AG04450 (cell line): ENCODE results near the gene FDCSP. TPM values are rescaled to one million over a fixed set of nuclear protein-coding genes. Genes with fewer than 3 reads are reported as not detected.
"Not testable (repeated sequence)": the region's sequence is repeated elsewhere in the genome, so short reads cannot be mapped to it uniquely, and the experiment has no call there.

Experiments
- CTCF ChIA-PET: fragments of 300-600, 350-600 bp; formaldehyde crosslinking; extraction: SDS; loops from one replicate; lab custom pipeline; 2022; ENCODE audit warnings: antibody characterized with exemption, inconsistent platforms; lab: Charles Lee
- POLR2A ChIA-PET: fragments of 350-600 bp; formaldehyde crosslinking; extraction: SDS; loops from one replicate; lab custom pipeline; 2021; ENCODE audit warnings: antibody characterized with exemption, inconsistent platforms; lab: Yijun Ruan, JAX
- DNase-seq: peaks from one replicate; pipeline ENCODE4 v3.0.0-alpha.2; 2011; ENCODE audit warnings: low read depth, low spot score
- H3K27ac ChIP-seq: one replicate; pipeline ENCODE4 v1.5.1; 2012; ENCODE audit warnings: low read depth, low read length, control low read depth
- H3K27me3 ChIP-seq: one replicate; pipeline ENCODE4 v1.6.0; 2012; ENCODE audit warnings: low read length; ENCODE audit not compliant: control insufficient read depth, insufficient read depth
- H3K4me3 ChIP-seq: 2 replicates; pipeline ENCODE4 v1.5.1; 2011; ENCODE audit warnings: mild to moderate bottlenecking, low read depth, low read length, control low read depth
- H3K9me3 ChIP-seq: 2 replicates; pipeline ENCODE4 v1.5.1; 2012; ENCODE audit warnings: low read length; ENCODE audit not compliant: control insufficient read depth, insufficient read depth
- CTCF ChIP-seq: IDR thresholded peaks from 2 replicates; pipeline ENCODE4 v1.5.1; 2011; ENCODE audit warnings: low read depth, low read length, control low read depth, inconsistent platforms
- polyA plus RNA-seq: library from polyadenylated mRNA; depleted of rRNA; stranded (reverse); fragments of >200 nt; gene quantifications from 2 replicates; pipeline ENCODE4 v1.2.3, GENCODE V29; 2011

The FDCSP gene
- polyA plus RNA-seq, 1 experiment, result not detected

GRCh38 chr4:70239131-70239883 is 13.4 kb downstream of the FDCSP start:
- H3K9me3 ChIP-seq, result no peaks in the 10 kb centered on the region
- POLR2A ChIA-PET, result no interaction called here
- no peaks in the 10 kb centered on the region for H3K27me3 ChIP-seq
- H3K27ac ChIP-seq, result no peak overlapping the region
- TF ChIP-seq CTCF, result no peak
- H3K4me3 ChIP-seq, result no peak overlapping the region
- CTCF ChIA-PET, result no interaction called here
- no peak for DNase-seq

- ChIA-PET CTCF (no interaction called here), POLR2A (no interaction called here)
- DNase-seq, result no peak
- Histone ChIP-seq H3K27ac (no peak overlapping the region), H3K27me3 (no peaks in the 10 kb centered on the region), H3K4me3 (no peak overlapping the region), H3K9me3 (no peaks in the 10 kb centered on the region)
- TF ChIP-seq CTCF, result no peak
Observed at GRCh38 chr4:70239884-70240591, 14.1 kb downstream of the FDCSP start.

DNA sequence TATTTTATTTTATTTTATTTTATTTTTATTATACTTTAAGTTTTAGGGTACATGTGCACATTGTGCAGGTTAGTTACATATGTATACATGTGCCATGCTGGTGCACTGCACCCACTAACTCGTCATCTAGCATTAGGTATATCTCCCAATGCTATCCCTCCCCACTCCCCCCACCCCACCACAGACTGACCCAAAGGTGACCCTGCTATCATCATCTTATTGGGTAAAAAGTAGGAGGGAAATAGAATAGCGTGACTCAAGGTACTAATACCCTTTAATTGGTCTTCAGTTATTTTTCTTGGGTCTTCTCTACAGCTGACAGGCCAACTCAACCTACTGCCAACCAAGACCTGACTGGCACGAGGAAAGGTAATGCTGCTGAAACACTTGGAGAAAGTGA is 16.4 kb downstream of the FDCSP start, which contains the start of gene CSN3:
Gene CSN3 (plus strand): TSS at position 301 of the 400 bp plus-strand sequence. CDS start 2,223 bp downstream, outside the sequence.
- H3K27me3 ChIP-seq, H3K9me3 ChIP-seq, H3K4me3 ChIP-seq, H3K27ac ChIP-seq, POLR2A ChIA-PET, DNase-seq: not testable (repeated sequence)
- CTCF ChIA-PET, result interaction anchor here (1.0 kb wide), 1 partner anchor 11 kb away, joined by 3 read pairs; no protein-coding TSS in a partner anchor

GRCh38 chr4:70243091-70243490 is 17.2 kb downstream of the FDCSP start:
- TF ChIP-seq CTCF, result no peak
- Histone ChIP-seq H3K9me3 (no peaks in the 10 kb centered on the region), H3K27ac (no peak overlapping the region), H3K27me3 (no peaks in the 10 kb centered on the region), H3K4me3 (no peak overlapping the region)
- DNase-seq, result no peak
- ChIA-PET POLR2A (no interaction called here), CTCF (interaction anchor here (1.0 kb wide), 1 partner anchor 11 kb away, joined by 3 read pairs; no protein-coding TSS in a partner anchor)

DNA sequence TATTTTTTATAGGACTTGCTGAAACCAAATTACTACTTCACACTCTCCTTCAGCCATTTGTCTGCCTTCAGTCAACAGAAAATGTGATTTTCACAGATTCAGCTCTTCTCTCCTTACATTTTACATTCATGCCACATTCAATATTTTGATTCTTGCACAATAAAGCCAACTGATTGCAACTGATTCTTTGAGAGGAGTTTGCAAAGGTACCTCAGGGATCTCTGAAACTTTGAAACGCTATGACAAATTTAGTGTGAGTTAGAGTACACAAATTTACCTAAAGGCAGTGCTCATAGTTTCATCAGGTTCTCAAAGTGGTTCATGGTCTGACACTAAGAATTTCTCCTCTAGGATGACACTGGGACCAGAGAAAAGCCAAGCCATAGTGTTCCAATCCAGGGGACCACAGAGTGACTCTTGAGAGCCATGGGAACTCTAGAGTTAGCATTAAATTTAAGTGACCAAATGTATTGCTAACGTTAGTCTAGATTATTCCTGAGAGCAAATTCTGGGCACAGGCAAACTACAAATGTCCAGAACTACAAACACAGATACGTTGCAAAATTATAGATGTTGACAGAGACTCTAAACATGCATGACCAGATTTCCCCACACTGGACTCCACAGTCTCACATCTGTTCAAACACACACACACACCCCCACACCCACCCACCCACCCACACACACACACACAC is 25.5 kb downstream of the FDCSP start:
- TF ChIP-seq CTCF, result no peak
- CTCF ChIA-PET, result no interaction called here
- DNase-seq, result no peak
- Histone ChIP-seq H3K4me3 (no peak overlapping the region), H3K9me3 (no peaks in the 10 kb centered on the region), H3K27ac (no peak overlapping the region), H3K27me3 (no peaks in the 10 kb centered on the region)
- POLR2A ChIA-PET, result no interaction called here
